Esophagus muscularis mucosa (tissue), 4 donors: ENCODE results near the gene GCNT1.

Experiments
- EP300 ChIP-seq: sonication (generic); formaldehyde crosslinking; IDR thresholded peaks from one replicate; pipeline ENCODE4 v1.6.1; 2017; ENCODE audit warnings: antibody characterized with exemption
- POLR2A ChIP-seq: fragments of 450-650 bp; IDR thresholded peaks from one replicate; pipeline ENCODE4 v1.6.1; 2017; ENCODE audit warnings: antibody characterized with exemption, moderate library complexity, mild to moderate bottlenecking, low read depth
- TF ChIP-seq, protein P1 (sequence below), 3 experiments: fragments of 200-600 bp in 2 of 3; fragments of 450-650 bp in 1 of 3; sonication (generic) in 2 of 3; IDR thresholded peaks; one replicate each; pipeline ENCODE4 v1.5.1; 2017 to 2019; ENCODE audit warnings: antibody characterized with exemption in 3 of 3, mild to moderate bottlenecking in 2 of 3, moderate library complexity in 1 of 3

GRCh38 chr9:76423216-76424177 is 35.5 kb upstream of the GCNT1 start:
- TF ChIP-seq EP300 (no peak), POLR2A (no peak)
- TF ChIP-seq, protein P1, sequence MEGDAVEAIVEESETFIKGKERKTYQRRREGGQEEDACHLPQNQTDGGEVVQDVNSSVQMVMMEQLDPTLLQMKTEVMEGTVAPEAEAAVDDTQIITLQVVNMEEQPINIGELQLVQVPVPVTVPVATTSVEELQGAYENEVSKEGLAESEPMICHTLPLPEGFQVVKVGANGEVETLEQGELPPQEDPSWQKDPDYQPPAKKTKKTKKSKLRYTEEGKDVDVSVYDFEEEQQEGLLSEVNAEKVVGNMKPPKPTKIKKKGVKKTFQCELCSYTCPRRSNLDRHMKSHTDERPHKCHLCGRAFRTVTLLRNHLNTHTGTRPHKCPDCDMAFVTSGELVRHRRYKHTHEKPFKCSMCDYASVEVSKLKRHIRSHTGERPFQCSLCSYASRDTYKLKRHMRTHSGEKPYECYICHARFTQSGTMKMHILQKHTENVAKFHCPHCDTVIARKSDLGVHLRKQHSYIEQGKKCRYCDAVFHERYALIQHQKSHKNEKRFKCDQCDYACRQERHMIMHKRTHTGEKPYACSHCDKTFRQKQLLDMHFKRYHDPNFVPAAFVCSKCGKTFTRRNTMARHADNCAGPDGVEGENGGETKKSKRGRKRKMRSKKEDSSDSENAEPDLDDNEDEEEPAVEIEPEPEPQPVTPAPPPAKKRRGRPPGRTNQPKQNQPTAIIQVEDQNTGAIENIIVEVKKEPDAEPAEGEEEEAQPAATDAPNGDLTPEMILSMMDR (IDR thresholded peaks at IDR 0.05), result no peak
